Upper lobe of left lung (tissue), 6 donors: ENCODE results near the gene KCNRG. TPM values are rescaled to one million over a fixed set of nuclear protein-coding genes. Genes with fewer than 3 reads are reported as not detected.
"Not testable (repeated sequence)": the region's sequence is repeated elsewhere in the genome, so short reads cannot be mapped to it uniquely, and the experiment has no call there.

Source experiments
- ATAC-seq, 2 donors: fragments of 200-7000 bp; cut with Tn5 transposase; one replicate each; pipeline ENCODE4 v1.9.1; 2022; ENCODE audit warnings: mild to moderate bottlenecking in 2 of 2, moderate library complexity in 2 of 2; ENCODE audit not compliant: low FRiP score in 2 of 2
- DNase-seq, 2 donors: peaks; one replicate each; pipeline ENCODE4 v3.0.0-alpha.2; 2019 to 2020
- H3K27ac ChIP-seq, 4 donors: fragments of 200-600 bp; sonication (generic); one replicate each; pipeline ENCODE4 v1.5.1; 2016 to 2019
- H3K27me3 ChIP-seq, 4 donors: fragments of 200-600 bp; sonication (generic); one replicate each; pipeline ENCODE4 v1.5.1; 2017 to 2019
- H3K36me3 ChIP-seq, 4 donors: fragments of 200-600 bp; sonication (generic); one replicate each; pipeline ENCODE4 v1.5.1; 2016 to 2019
- H3K4me1 ChIP-seq, 4 donors: fragments of 200-600 bp; sonication (generic); one replicate each; pipeline ENCODE4 v1.5.1; 2018 to 2019
- H3K4me3 ChIP-seq, 4 donors: fragments of 200-600 bp; sonication (generic); one replicate each; pipeline ENCODE4 v1.5.1; 2017 to 2019; ENCODE audit warnings: mild to moderate bottlenecking in 2 of 4, moderate library complexity in 1 of 4
- H3K9me3 ChIP-seq, 4 donors: fragments of 200-600 bp; sonication (generic); one replicate each; pipeline ENCODE4 v1.5.1; 2018 to 2019
- CTCF ChIP-seq, 6 experiments: fragments of 450-650 bp in 4 of 6; fragments of 200-600 bp in 2 of 6; sonication (generic) in 2 of 6; IDR thresholded peaks; one replicate each; pipeline ENCODE4 v1.5.1; 2016 to 2019; ENCODE audit warnings: antibody characterized with exemption in 6 of 6
- EP300 ChIP-seq, 4 donors: sonication (generic); formaldehyde crosslinking; IDR thresholded peaks; one replicate each; pipeline ENCODE4 v1.5.1; 2017; ENCODE audit warnings: antibody characterized with exemption in 4 of 4, control low read depth in 2 of 4
- POLR2A ChIP-seq, 4 donors: fragments of 450-650 bp; IDR thresholded peaks; one replicate each; pipeline ENCODE4 v1.5.1; 2016 to 2017; ENCODE audit warnings: antibody characterized with exemption in 4 of 4, mild to moderate bottlenecking in 2 of 4
- POLR2AphosphoS5 ChIP-seq, 2 donors: sonication (generic); formaldehyde crosslinking; IDR thresholded peaks; one replicate each; pipeline ENCODE4 v1.5.1; 2017; ENCODE audit warnings: antibody characterized with exemption in 2 of 2
- WGBS, 2 donors: methylation state at CpG; one replicate each; pipeline ENCODE4 v1.1.5; 2017 to 2018; 5-methylcytosine and 5-hydroxymethylcytosine counted together
- total RNA-seq, 6 donors: library from RNA; depleted of rRNA in 4 of 6; stranded (reverse); fragments of >200 nt in 4 of 6; gene quantifications; one replicate each; pipeline versions ENCODE4 v1.1.0 to v1.2.1, GENCODE V29; 2016 to 2021
- donor health status: DM: no; HTN: no; CAD: no; lungs with moderate emphysema.
- donor health status: DM: no; HTN: yes; CAD: no; lungs with severe emphysema.

The KCNRG gene
- total RNA-seq, 6 donors from 2014 or later = 0.89 to 12.6 (median 3.4) TPM

- H3K4me1 ChIP-seq = no peaks in the 10 kb centered on the region
- no peak for DNase-seq
- H3K27me3 ChIP-seq = no peaks in the 10 kb centered on the region
- no peak overlapping the region for H3K27ac ChIP-seq
- 81 to 83% methylated on average over 1 of the region's 1 CpG for WGBS, 2 donors
- no peak for TF ChIP-seq CTCF (IDR thresholded peaks at IDR 0.05)
- TF ChIP-seq POLR2A (IDR thresholded peaks at IDR 0.05) = no peak
- no peak for TF ChIP-seq POLR2AphosphoS5 (IDR thresholded peaks at IDR 0.05)
- no peak for TF ChIP-seq EP300 (IDR thresholded peaks at IDR 0.05)
- H3K36me3 ChIP-seq = peaks cover 0 to 5% (median 0%) of the 10 kb centered on the region in 4 donors
- no peak overlapping the region for H3K4me3 ChIP-seq
- H3K9me3 ChIP-seq = no peaks in the 10 kb centered on the region
- no peak for ATAC-seq
These were observed 38.6 kb downstream of the KCNRG start for GRCh38 chr13:50053844-50054243.

GRCh38 chr13:50055454-50055853, 40.2 kb downstream of the KCNRG start:
- TF ChIP-seq POLR2A (IDR thresholded peaks at IDR 0.05) (no peak), POLR2AphosphoS5 (IDR thresholded peaks at IDR 0.05) (no peak), EP300 (IDR thresholded peaks at IDR 0.05) (no peak), CTCF (IDR thresholded peaks at IDR 0.05) (no peak)
- WGBS, 2 donors = 80 to 81% methylated on average over 1 of the region's 1 CpG
- ATAC-seq (no peak), DNase-seq (no peak)
- peaks cover 0 to 13% (median under 1%) of the 10 kb centered on the region in 4 donors for H3K36me3 ChIP-seq
- H3K4me3 ChIP-seq = no peak overlapping the region
- H3K9me3 ChIP-seq = no peaks in the 10 kb centered on the region
- H3K27ac ChIP-seq = no peak overlapping the region
- H3K4me1 ChIP-seq = no peaks in the 10 kb centered on the region
- no peaks in the 10 kb centered on the region for H3K27me3 ChIP-seq

GRCh38 chr13:50060718-50061117, 45.5 kb downstream of the KCNRG start:
- no peaks in the 10 kb centered on the region for H3K9me3 ChIP-seq
- WGBS, 2 donors = 93 to 100% methylated on average over 1 of the region's 1 CpG
- peaks cover 0 to 18% (median 1%) of the 10 kb centered on the region in 4 donors for H3K36me3 ChIP-seq
- H3K4me1 ChIP-seq = no peaks in the 10 kb centered on the region
- H3K27ac ChIP-seq = no peak overlapping the region
- TF ChIP-seq CTCF (IDR thresholded peaks at IDR 0.05) (no peak), POLR2A (IDR thresholded peaks at IDR 0.05) (no peak), EP300 (IDR thresholded peaks at IDR 0.05) (no peak), POLR2AphosphoS5 (IDR thresholded peaks at IDR 0.05) (no peak)
- ATAC-seq = no peak
- no peak overlapping the region for H3K4me3 ChIP-seq
- no peak for DNase-seq
- H3K27me3 ChIP-seq = no peaks in the 10 kb centered on the region

GRCh38 chr13:50062336-50062735, 47.1 kb downstream of the KCNRG start:
- ATAC-seq, H3K9me3 ChIP-seq: not testable (repeated sequence)
- 93 to 97% methylated on average over 7 of the region's 7 CpGs for WGBS, 2 donors

GRCh38 chr13:50065712-50066111, 50.5 kb downstream of the KCNRG start:
- Histone ChIP-seq H3K27ac (no peak overlapping the region), H3K4me3 (no peak overlapping the region), H3K9me3 (no peaks in the 10 kb centered on the region), H3K36me3 (peaks cover 0 to 28% (median 0%) of the 10 kb centered on the region in 4 donors), H3K27me3 (no peaks in the 10 kb centered on the region), H3K4me1 (peaks cover 0 to 7% (median 0%) of the 10 kb centered on the region in 4 donors)
- DNase-seq (no peak), ATAC-seq (no peak)
- 81 to 93% methylated on average over 1 of the region's 1 CpG for WGBS, 2 donors
- TF ChIP-seq POLR2A (IDR thresholded peaks at IDR 0.05) = no peak
- TF ChIP-seq EP300 (IDR thresholded peaks at IDR 0.05) = no peak
- no peak for TF ChIP-seq CTCF (IDR thresholded peaks at IDR 0.05)
- no peak for TF ChIP-seq POLR2AphosphoS5 (IDR thresholded peaks at IDR 0.05)

More at GRCh38 chr13:50062336-50062735, 47.1 kb downstream of the KCNRG start:
- not testable (repeated sequence) for DNase-seq, H3K27ac ChIP-seq, H3K27me3 ChIP-seq, H3K4me1 ChIP-seq, H3K4me3 ChIP-seq
- peaks cover 0 to 33% (median 1%) of the 10 kb centered on the region in 4 donors for H3K36me3 ChIP-seq
